GM12864 (cell line): ENCODE measurements around the gene C8A.
A peak's percentile ranks its signal among the peaks of the same experiment; 100 is the strongest.

ENCODE experiments used
- DNase-seq: peaks from one replicate; pipeline ENCODE4 v3.0.0-alpha.2; 2011; ENCODE audit warnings: low read depth
- H3K4me3 ChIP-seq: 2 replicates; pipeline ENCODE4 v1.5.1; 2011; ENCODE audit warnings: mild to moderate bottlenecking, low read depth, low read length, control low read depth
- CTCF ChIP-seq: IDR thresholded peaks from 2 replicates; pipeline ENCODE4 v1.5.1; 2011; ENCODE audit warnings: low read depth, mild to moderate bottlenecking, moderate library complexity, low read length, control low read depth, inconsistent platforms; ENCODE audit errors: missing control alignments

Gene C8A

GRCh38 chr1:56854521-56855099 lies at the start of gene C8A:
Gene C8A (plus strand): TSS chr1:56854797. CDS start chr1:56854902, 105 bp downstream.
- no peak within 1 kb of the TSS for H3K4me3 ChIP-seq
- DNase-seq: no peak
- no peak for TF ChIP-seq CTCF

GRCh38 chr1:56806804-56807203 lies 47.8 kb upstream of the C8A start:
- no peak for TF ChIP-seq CTCF
- no peak for DNase-seq
- no peak overlapping the region for H3K4me3 ChIP-seq

- no peak overlapping the region for H3K4me3 ChIP-seq
- DNase-seq: no peak
- no peak for TF ChIP-seq CTCF
Observed at GRCh38 chr1:56808410-56808809, 46.2 kb upstream of the C8A start.

- no peak for DNase-seq
- no peak overlapping the region for H3K4me3 ChIP-seq
- no peak for TF ChIP-seq CTCF
Observed at GRCh38 chr1:56811331-56811730, 43.3 kb upstream of the C8A start.

- H3K4me3 ChIP-seq: no peak overlapping the region
- DNase-seq: no peak
- no peak for TF ChIP-seq CTCF
Observed at GRCh38 chr1:56814205-56814604, 40.4 kb upstream of the C8A start.

- TF ChIP-seq CTCF: no peak
- H3K4me3 ChIP-seq: no peak overlapping the region
- peak; percentile 15 for DNase-seq
Observed at GRCh38 chr1:56816264-56816663, 38.3 kb upstream of the C8A start.

GRCh38 chr1:56816909-56817308 lies 37.7 kb upstream of the C8A start:
- TF ChIP-seq CTCF: no peak
- peak; percentile 48 for DNase-seq
- H3K4me3 ChIP-seq: no peak overlapping the region
